Measurements from ENCODE around the gene GGA1. TPM values are rescaled to one million over a fixed set of nuclear protein-coding genes. Genes with fewer than 3 reads are reported as not detected.

GGA1 gene
- 10 to 100 TPM; 69.3 to 79.8 TPM for total RNA-seq

GRCh38 chr22:37608477-37609239 is at the start of gene GGA1:
Gene GGA1 (plus strand): TSS chr22:37608834. CDS start chr22:37608861, 27 bp downstream.
- Mint-ChIP-seq H3K27ac (peak within 1 kb of the TSS; percentile 99), H3K4me1 (peaks cover 21% of the 10 kb centered on the region)
- ATAC-seq (replicated peaks) = peak; percentile 85

DNA sequence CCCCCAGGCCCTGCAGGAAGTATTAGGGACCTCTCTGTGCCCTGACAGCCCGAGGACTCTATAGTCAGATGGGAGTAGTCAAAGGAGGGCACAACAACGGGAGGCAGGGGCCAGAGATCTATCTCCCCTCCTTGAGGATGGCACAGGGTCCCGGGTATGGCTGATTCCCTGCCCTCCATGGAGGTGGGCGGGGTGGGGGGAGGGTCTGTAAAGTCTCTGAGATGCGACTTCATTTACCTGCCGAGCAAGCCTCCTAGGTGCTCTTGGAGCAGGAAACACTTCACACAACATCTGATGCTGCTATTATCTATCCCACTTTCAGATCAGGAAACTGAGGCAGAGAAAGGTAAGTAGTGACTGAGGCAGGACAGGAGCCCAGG is 49.1 kb upstream of the GGA1 start:
- no peak overlapping the region for H3K27ac Mint-ChIP-seq
- peaks cover 7% of the 10 kb centered on the region for H3K36me3 Mint-ChIP-seq (ENCODE audit: low read depth)
- H3K4me1 Mint-ChIP-seq = peaks cover 16% of the 10 kb centered on the region
- ATAC-seq (replicated peaks) = no peak
- peak overlapping the region; percentile 33 for H3K4me3 Mint-ChIP-seq
- no peaks in the 10 kb centered on the region for H3K9me3 Mint-ChIP-seq
- H3K27me3 Mint-ChIP-seq = peaks cover 52% of the 10 kb centered on the region

More at GRCh38 chr22:37608477-37609239, at the start of gene GGA1:
- Mint-ChIP-seq H3K4me3 (peak within 1 kb of the TSS; percentile 97), H3K27me3 (no peaks in the 10 kb centered on the region), H3K36me3 (ENCODE audit: low read depth) (peaks cover 11% of the 10 kb centered on the region), H3K9me3 (no peaks in the 10 kb centered on the region)

- ATAC-seq (replicated peaks) = no peak
- Mint-ChIP-seq H3K9me3 (no peaks in the 10 kb centered on the region), H3K4me1 (peaks cover 16% of the 10 kb centered on the region), H3K27ac (no peak within 1 kb of the TSS), H3K36me3 (ENCODE audit: low read depth) (peaks cover 7% of the 10 kb centered on the region), H3K27me3 (peaks cover 52% of the 10 kb centered on the region), H3K4me3 (peak within 1 kb of the TSS; percentile 67)
Observed at GRCh38 chr22:37559901-37560607, 48.6 kb upstream of the GGA1 start, which contains the start of gene CDC42EP1. Gene CDC42EP1 (plus strand): TSS chr22:37560480. CDS start chr22:37566350, 5,870 bp downstream.

- peaks cover 16% of the 10 kb centered on the region for H3K4me1 Mint-ChIP-seq
- peaks cover 49% of the 10 kb centered on the region for H3K27me3 Mint-ChIP-seq
- peak overlapping the region; percentile 67 for H3K4me3 Mint-ChIP-seq
- H3K9me3 Mint-ChIP-seq = no peaks in the 10 kb centered on the region
- no peak overlapping the region for H3K27ac Mint-ChIP-seq
- H3K36me3 Mint-ChIP-seq (ENCODE audit: low read depth) = peaks cover 7% of the 10 kb centered on the region
- peak; percentile 21 for ATAC-seq (replicated peaks)
Observed at GRCh38 chr22:37560608-37561211, 47.9 kb upstream of the GGA1 start.

- peak overlapping the region; percentile 67 for H3K4me3 Mint-ChIP-seq
- H3K36me3 Mint-ChIP-seq (ENCODE audit: low read depth) = peaks cover 7% of the 10 kb centered on the region
- peak overlapping the region; percentile 36 for H3K27ac Mint-ChIP-seq
- H3K9me3 Mint-ChIP-seq = no peaks in the 10 kb centered on the region
- peaks cover 45% of the 10 kb centered on the region for H3K27me3 Mint-ChIP-seq
- H3K4me1 Mint-ChIP-seq = peaks cover 13% of the 10 kb centered on the region
- ATAC-seq (replicated peaks) = peak; percentile 69
Observed at GRCh38 chr22:37561212-37562048, 47.2 kb upstream of the GGA1 start.

GRCh38 chr22:37562049-37562875 is 46.4 kb upstream of the GGA1 start:
- H3K27me3 Mint-ChIP-seq = peaks cover 45% of the 10 kb centered on the region

DNA sequence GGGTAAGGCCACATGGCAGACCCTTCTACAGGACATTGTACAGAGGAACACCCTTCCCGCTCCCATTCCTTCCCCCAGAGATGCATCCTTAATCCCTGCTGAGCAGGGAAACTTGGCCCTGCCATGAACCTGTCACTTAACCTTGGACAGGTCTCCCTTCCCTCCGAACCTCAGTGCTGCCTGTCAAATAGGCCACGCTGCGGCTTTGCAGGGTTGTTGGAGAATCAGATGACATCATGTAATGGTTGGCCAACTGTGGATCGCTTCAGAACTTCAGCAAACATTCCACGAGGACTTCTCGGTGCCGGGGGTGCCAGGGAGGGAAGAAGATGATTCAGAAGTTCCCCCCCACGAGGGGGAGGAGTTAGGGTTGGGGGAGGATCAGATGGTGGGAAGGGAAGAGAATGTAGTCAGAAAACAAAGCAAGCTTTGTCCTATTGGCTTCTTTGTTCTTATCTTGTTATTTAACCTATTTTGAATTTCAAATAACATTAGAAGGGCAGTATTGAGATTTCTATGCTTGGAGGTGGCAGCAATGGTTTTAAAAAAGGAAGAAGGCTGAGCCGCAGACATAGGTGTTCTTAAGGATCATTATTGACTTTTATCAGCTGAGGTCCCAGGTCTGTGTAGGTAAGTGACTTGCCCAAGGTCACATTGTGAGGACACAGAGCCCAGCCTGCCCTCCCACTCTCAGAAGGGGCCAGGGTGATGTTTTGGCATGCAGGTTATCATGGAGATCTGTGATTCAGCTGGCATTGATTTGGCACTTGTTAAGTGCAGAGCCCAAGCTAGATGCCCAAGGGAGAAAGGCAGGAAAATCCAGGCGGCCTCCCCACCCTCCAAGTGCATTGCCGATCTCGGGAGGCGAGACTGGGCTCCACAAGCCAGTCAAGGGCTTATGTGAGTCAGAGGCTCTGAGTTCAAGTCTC is 45.2 kb upstream of the GGA1 start:
- Mint-ChIP-seq H3K27ac (no peak overlapping the region), H3K9me3 (no peaks in the 10 kb centered on the region), H3K27me3 (peaks cover 42% of the 10 kb centered on the region), H3K4me3 (no peak overlapping the region), H3K36me3 (ENCODE audit: low read depth) (peaks cover 7% of the 10 kb centered on the region), H3K4me1 (peaks cover 13% of the 10 kb centered on the region)
- ATAC-seq (replicated peaks) = no peak

More at GRCh38 chr22:37562049-37562875, 46.4 kb upstream of the GGA1 start:
- H3K9me3 Mint-ChIP-seq = no peaks in the 10 kb centered on the region
- no peak for ATAC-seq (replicated peaks)
- peaks cover 13% of the 10 kb centered on the region for H3K4me1 Mint-ChIP-seq
- H3K27ac Mint-ChIP-seq = peak overlapping the region; percentile 36
- H3K4me3 Mint-ChIP-seq = peak overlapping the region; percentile 67
- peaks cover 7% of the 10 kb centered on the region for H3K36me3 Mint-ChIP-seq (ENCODE audit: low read depth)

- no peak overlapping the region for H3K27ac Mint-ChIP-seq
- peaks cover 7% of the 10 kb centered on the region for H3K36me3 Mint-ChIP-seq (ENCODE audit: low read depth)
- no peak overlapping the region for H3K4me3 Mint-ChIP-seq
- H3K27me3 Mint-ChIP-seq = peaks cover 35% of the 10 kb centered on the region
- no peaks in the 10 kb centered on the region for H3K9me3 Mint-ChIP-seq
- peaks cover 13% of the 10 kb centered on the region for H3K4me1 Mint-ChIP-seq
- no peak for ATAC-seq (replicated peaks)
Observed at GRCh38 chr22:37564111-37564711, 44.4 kb upstream of the GGA1 start.

- Mint-ChIP-seq H3K27me3 (peaks cover 30% of the 10 kb centered on the region), H3K4me3 (peak overlapping the region; percentile 75), H3K36me3 (ENCODE audit: low read depth) (peaks cover 7% of the 10 kb centered on the region), H3K27ac (no peak overlapping the region), H3K9me3 (no peaks in the 10 kb centered on the region), H3K4me1 (peaks cover 13% of the 10 kb centered on the region)
- no peak for ATAC-seq (replicated peaks)
Observed at GRCh38 chr22:37565830-37566229, 42.8 kb upstream of the GGA1 start.

DNA sequence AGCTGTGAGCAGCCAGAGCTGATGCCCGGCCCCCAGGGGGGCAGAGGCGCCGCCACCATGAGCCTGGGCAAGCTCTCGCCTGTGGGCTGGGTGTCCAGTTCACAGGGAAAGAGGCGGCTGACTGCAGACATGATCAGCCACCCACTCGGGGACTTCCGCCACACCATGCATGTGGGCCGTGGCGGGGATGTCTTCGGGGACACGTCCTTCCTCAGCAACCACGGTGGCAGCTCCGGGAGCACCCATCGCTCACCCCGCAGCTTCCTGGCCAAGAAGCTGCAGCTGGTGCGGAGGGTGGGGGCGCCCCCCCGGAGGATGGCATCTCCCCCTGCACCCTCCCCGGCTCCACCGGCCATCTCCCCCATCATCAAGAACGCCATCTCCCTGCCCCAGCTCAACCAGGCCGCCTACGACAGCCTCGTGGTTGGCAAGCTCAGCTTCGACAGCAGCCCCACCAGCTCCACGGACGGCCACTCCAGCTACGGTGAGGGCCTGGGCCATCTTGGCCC is 42.3 kb upstream of the GGA1 start:
- Mint-ChIP-seq H3K4me3 (peak overlapping the region; percentile 75), H3K27me3 (peaks cover 28% of the 10 kb centered on the region), H3K36me3 (ENCODE audit: low read depth) (peaks cover 7% of the 10 kb centered on the region), H3K9me3 (no peaks in the 10 kb centered on the region), H3K4me1 (peaks cover 11% of the 10 kb centered on the region), H3K27ac (peak overlapping the region; percentile 83)
- ATAC-seq (replicated peaks) = peak; percentile 50

DNA sequence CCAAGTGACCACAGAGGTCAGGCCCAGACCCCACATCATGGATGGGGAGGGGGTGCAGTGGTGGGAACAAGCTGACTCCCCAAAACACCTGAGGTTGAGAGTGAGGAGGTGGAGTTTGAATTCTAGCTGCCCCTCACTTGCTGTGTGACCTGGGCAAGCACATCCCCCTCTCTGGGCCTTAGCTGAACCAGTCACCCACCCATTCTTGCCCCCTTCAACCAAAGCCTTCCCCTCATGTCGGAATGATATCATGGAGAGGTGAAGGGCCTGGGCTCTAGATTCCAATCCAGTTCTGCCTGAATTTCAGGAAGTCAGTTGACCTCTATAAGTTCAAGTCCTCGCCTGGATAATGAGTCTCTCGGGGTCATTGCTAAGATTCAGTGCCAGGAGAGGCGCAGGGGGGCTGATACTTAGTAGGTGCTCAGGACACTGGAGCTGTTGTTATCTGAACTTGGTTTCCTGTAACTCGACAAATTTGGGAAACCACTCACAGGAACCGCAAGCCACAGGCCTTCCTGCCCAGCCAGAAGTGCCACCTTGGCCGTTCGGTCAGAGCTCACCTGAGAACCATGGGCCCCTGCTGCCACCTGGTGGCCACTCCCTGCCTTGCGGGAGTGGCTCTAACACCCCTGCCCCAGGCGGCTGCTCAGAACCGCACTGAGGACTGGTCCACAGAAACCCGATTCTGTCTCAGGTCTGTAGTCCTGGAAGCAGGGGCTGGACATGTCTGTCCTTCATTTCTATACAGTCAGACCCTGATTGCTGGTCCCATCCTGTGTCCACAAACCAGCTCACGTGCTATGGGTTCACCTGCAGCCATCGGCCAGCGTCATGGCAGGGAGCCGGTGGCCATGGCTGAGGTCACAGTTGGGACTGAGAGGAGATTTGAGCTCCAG is 41.5 kb upstream of the GGA1 start:
- peak overlapping the region; percentile 75 for H3K4me3 Mint-ChIP-seq
- peak; percentile 88 for ATAC-seq (replicated peaks)
- peaks cover 2% of the 10 kb centered on the region for H3K36me3 Mint-ChIP-seq (ENCODE audit: low read depth)

More for the DNA sequence above, 41.5 kb upstream of the GGA1 start:
- Mint-ChIP-seq H3K27me3 (peaks cover 20% of the 10 kb centered on the region), H3K27ac (peak overlapping the region; percentile 83), H3K4me1 (peaks cover 4% of the 10 kb centered on the region), H3K9me3 (no peaks in the 10 kb centered on the region)

Data from activated T-helper 17 cell treated with anti-CD3 and anti-CD28 coated beads, Interleukin-2, amount 50 U/mL, for 72 hours (primary cell).